Caco-2 (cell line): ENCODE data around the gene ECE2. TPM values are rescaled to one million over a fixed set of nuclear protein-coding genes. Genes with fewer than 3 reads are reported as not detected.

Experiments used
- BruUV-seq: library from RNA; stranded (reverse); fragments of 400-500 nt; replicated peaks from 2 replicates; lab custom pipeline; 2021; lab: Mats Ljungman, UMichigan
- CTCF ChIA-PET: fragments of 300-600 bp; sonication (Branson Sonifier 250); formaldehyde crosslinking; loops from one replicate; lab custom pipeline; 2022; ENCODE audit warnings: antibody characterized with exemption; lab: Charles Lee
- POLR2A ChIA-PET: fragments of 300-600 bp; sonication (Branson Sonifier 250); formaldehyde crosslinking; loops from one replicate; lab custom pipeline; 2022; ENCODE audit warnings: antibody characterized with exemption; lab: Charles Lee
- DNase-seq, 2 experiments: peaks; one replicate each; pipeline versions ENCODE4 v3.0.0 to v3.0.0-alpha.2; 2020 to 2022
- H3K27me3 ChIP-seq: replicated peaks from 2 replicates; pipeline ENCODE4 v1.6.0; 2011; ENCODE audit warnings: low read length; ENCODE audit not compliant: control insufficient read depth, insufficient read depth
- H3K36me3 ChIP-seq: 2 replicates; pipeline ENCODE4 v1.5.1; 2011; ENCODE audit warnings: low read length; ENCODE audit not compliant: control insufficient read depth, insufficient read depth
- H3K4me1 ChIP-seq: fragments of 250-450 bp; sonication (Bioruptor Pico); 2 replicates; pipeline ENCODE4 v1.5.1; 2020; ENCODE audit warnings: mild to moderate bottlenecking
- H3K4me3 ChIP-seq: 2 replicates; pipeline ENCODE4 v1.5.1; 2011; ENCODE audit warnings: low read depth, mild to moderate bottlenecking, control low read depth, low read length
- H3K9me3 ChIP-seq: fragments of 250-450 bp; sonication (Bioruptor Pico); 2 replicates; pipeline ENCODE4 v1.5.1; 2020; ENCODE audit warnings: mild to moderate bottlenecking, moderate library complexity
- H3K27ac Mint-ChIP-seq: one replicate; pipeline ENCODE4 v1.8.0; 2022; ENCODE audit warnings: mixed read lengths; ENCODE audit not compliant: unreplicated experiment
- H3K27me3 Mint-ChIP-seq: one replicate; pipeline ENCODE4 v1.8.0; 2022; ENCODE audit warnings: mixed read lengths; ENCODE audit not compliant: insufficient read depth, unreplicated experiment
- H3K36me3 Mint-ChIP-seq: one replicate; pipeline ENCODE4 v1.8.0; 2022; ENCODE audit warnings: mild to moderate bottlenecking, mixed read lengths; ENCODE audit not compliant: insufficient read depth, unreplicated experiment
- H3K4me1 Mint-ChIP-seq: one replicate; pipeline ENCODE4 v1.8.0; 2022; ENCODE audit warnings: low read depth, mixed read lengths; ENCODE audit not compliant: unreplicated experiment
- H3K4me3 Mint-ChIP-seq: one replicate; pipeline ENCODE4 v1.8.0; 2022; ENCODE audit warnings: mild to moderate bottlenecking, moderate library complexity, mixed read lengths; ENCODE audit not compliant: unreplicated experiment
- H3K9me3 Mint-ChIP-seq: one replicate; pipeline ENCODE4 v1.8.0; 2022; ENCODE audit warnings: mixed read lengths; ENCODE audit not compliant: unreplicated experiment
- intact Hi-C: fragments of 100-400 bp; cut with micrococcal nuclease; formaldehyde crosslinking; loops from one replicate; pipeline ENCODE4 v1.10.0; 2022; ENCODE audit not compliant: unreplicated experiment
- total RNA-seq: library from RNA; stranded (reverse); gene quantifications from 2 replicates; pipeline ENCODE4 v1.2.3, GENCODE V29; 2022
- TF ChIP-seq, protein P1 (sequence below), 2 experiments: fragments of 200-600 bp in 1 of 2; IDR thresholded peaks; 1 replicate in 1 of 2; 2 replicates in 1 of 2; pipeline versions ENCODE4 v1.5.1 to v1.8.0; 2011 to 2022; ENCODE audit warnings: antibody characterized with exemption in 1 of 2, control low read depth in 1 of 2, inconsistent platforms in 1 of 2, low read depth in 1 of 2, low read length in 1 of 2, mild to moderate bottlenecking in 1 of 2, moderate library complexity in 1 of 2; ENCODE audit not compliant: insufficient read depth in 1 of 2, severe bottlenecking in 1 of 2, unreplicated experiment in 1 of 2

Gene ECE2
- total RNA-seq, 1 experiment from 2014 or later: not detected

GRCh38 chr3:184238246-184238818 is 37.5 kb upstream of the ECE2 start:
- H3K4me3 Mint-ChIP-seq: no peak overlapping the region
- no peak overlapping the region for H3K27ac Mint-ChIP-seq
- no peak for DNase-seq
- no peaks in the 10 kb centered on the region for H3K4me1 Mint-ChIP-seq
- TF ChIP-seq, protein P1, sequence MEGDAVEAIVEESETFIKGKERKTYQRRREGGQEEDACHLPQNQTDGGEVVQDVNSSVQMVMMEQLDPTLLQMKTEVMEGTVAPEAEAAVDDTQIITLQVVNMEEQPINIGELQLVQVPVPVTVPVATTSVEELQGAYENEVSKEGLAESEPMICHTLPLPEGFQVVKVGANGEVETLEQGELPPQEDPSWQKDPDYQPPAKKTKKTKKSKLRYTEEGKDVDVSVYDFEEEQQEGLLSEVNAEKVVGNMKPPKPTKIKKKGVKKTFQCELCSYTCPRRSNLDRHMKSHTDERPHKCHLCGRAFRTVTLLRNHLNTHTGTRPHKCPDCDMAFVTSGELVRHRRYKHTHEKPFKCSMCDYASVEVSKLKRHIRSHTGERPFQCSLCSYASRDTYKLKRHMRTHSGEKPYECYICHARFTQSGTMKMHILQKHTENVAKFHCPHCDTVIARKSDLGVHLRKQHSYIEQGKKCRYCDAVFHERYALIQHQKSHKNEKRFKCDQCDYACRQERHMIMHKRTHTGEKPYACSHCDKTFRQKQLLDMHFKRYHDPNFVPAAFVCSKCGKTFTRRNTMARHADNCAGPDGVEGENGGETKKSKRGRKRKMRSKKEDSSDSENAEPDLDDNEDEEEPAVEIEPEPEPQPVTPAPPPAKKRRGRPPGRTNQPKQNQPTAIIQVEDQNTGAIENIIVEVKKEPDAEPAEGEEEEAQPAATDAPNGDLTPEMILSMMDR (IDR thresholded peaks at IDR 0.05; ENCODE audit: insufficient read depth in 1 of 2, low read depth in 1 of 2, low read length in 1 of 2, severe bottlenecking in 1 of 2, unreplicated experiment in 1 of 2): no peak
- H3K36me3 Mint-ChIP-seq: peaks cover 11% of the 10 kb centered on the region
- no peaks in the 10 kb centered on the region for H3K36me3 ChIP-seq
- BruUV-seq: no TSS peak
- no peaks in the 10 kb centered on the region for H3K4me1 ChIP-seq
- intact Hi-C loops: no loop called here
- no peaks in the 10 kb centered on the region for H3K27me3 Mint-ChIP-seq
- no peak overlapping the region for H3K4me3 ChIP-seq
- no peaks in the 10 kb centered on the region for H3K27me3 ChIP-seq
- no peaks in the 10 kb centered on the region for H3K9me3 Mint-ChIP-seq
- no peaks in the 10 kb centered on the region for H3K9me3 ChIP-seq
- ChIA-PET CTCF (no interaction called here), POLR2A (no interaction called here)

GRCh38 chr3:184239221-184239620 is 36.6 kb upstream of the ECE2 start:
- DNase-seq: no peak
- ChIA-PET POLR2A (no interaction called here), CTCF (no interaction called here)
- Histone ChIP-seq H3K4me3 (no peak overlapping the region), H3K4me1 (no peaks in the 10 kb centered on the region), H3K27me3 (no peaks in the 10 kb centered on the region), H3K36me3 (no peaks in the 10 kb centered on the region), H3K9me3 (no peaks in the 10 kb centered on the region)
- H3K9me3 Mint-ChIP-seq: no peaks in the 10 kb centered on the region
- no TSS peak for BruUV-seq
- H3K27me3 Mint-ChIP-seq: no peaks in the 10 kb centered on the region
- peaks cover 17% of the 10 kb centered on the region for H3K36me3 Mint-ChIP-seq
- intact Hi-C loops: no loop called here
- H3K4me3 Mint-ChIP-seq: no peak overlapping the region
- TF ChIP-seq, protein P1 (IDR thresholded peaks at IDR 0.05; ENCODE audit: insufficient read depth in 1 of 2, low read depth in 1 of 2, low read length in 1 of 2, severe bottlenecking in 1 of 2, unreplicated experiment in 1 of 2): no peak
- no peak overlapping the region for H3K27ac Mint-ChIP-seq
- H3K4me1 Mint-ChIP-seq: no peaks in the 10 kb centered on the region

DNA sequence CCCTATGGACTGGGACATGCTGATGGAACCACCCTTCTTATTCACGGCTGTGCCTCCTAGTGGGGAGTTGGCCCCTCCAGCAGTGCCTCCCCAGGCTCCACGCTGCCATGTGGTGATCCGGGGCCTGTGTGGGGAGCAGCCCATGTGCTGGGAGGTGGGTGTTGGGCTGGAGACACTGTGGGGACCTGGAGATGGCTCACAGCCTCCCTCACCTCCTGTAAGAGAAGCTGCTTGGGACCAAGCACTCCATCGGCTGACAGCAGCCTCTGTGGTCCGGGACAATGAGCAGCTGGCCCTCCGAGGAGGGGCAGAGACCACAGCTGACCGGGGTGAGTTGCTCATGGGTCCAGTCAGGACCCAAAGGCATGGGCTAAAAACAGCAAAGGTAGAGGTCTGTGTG is 36.1 kb upstream of the ECE2 start:
- POLR2A ChIA-PET: no interaction called here
- H3K9me3 Mint-ChIP-seq: no peaks in the 10 kb centered on the region
- Histone ChIP-seq H3K4me3 (no peak overlapping the region), H3K27me3 (no peaks in the 10 kb centered on the region), H3K4me1 (no peaks in the 10 kb centered on the region), H3K9me3 (no peaks in the 10 kb centered on the region), H3K36me3 (no peaks in the 10 kb centered on the region; the same call in 1 of the 2 replicates)
- no peak overlapping the region for H3K4me3 Mint-ChIP-seq
- H3K27me3 Mint-ChIP-seq: no peaks in the 10 kb centered on the region
- no peak for DNase-seq
- no TSS peak for BruUV-seq
- TF ChIP-seq, protein P1 (IDR thresholded peaks at IDR 0.05; ENCODE audit: insufficient read depth in 1 of 2, low read depth in 1 of 2, low read length in 1 of 2, severe bottlenecking in 1 of 2, unreplicated experiment in 1 of 2): no peak
- intact Hi-C loops: no loop called here
- peaks cover 21% of the 10 kb centered on the region for H3K36me3 Mint-ChIP-seq
- H3K4me1 Mint-ChIP-seq: no peaks in the 10 kb centered on the region
- CTCF ChIA-PET: interaction anchor here (0.6 to 1.4 kb wide), 3 partner anchors 10 to 1055 kb away, joined by 3 to 10 read pairs (median 4); partner anchors contain the start of gene EEF1AKMT4
- H3K27ac Mint-ChIP-seq: no peak overlapping the region
